Measurements from ENCODE around the gene TMPRSS2. TPM values are rescaled to one million over a fixed set of nuclear protein-coding genes. Genes with fewer than 3 reads are reported as not detected.

Gene TMPRSS2
- total and polyA plus RNA-seq, 12 donors: under 0.01 to 0.61 (median 0.17) TPM; not detected in 7

GRCh38 chr21:41480086-41480690 is 27.8 kb downstream of the TMPRSS2 start:
- H3K4me3 ChIP-seq: no peak overlapping the region
- no peak for TF ChIP-seq CTCF (IDR thresholded peaks at IDR 0.05)
- TF ChIP-seq POLR2A (IDR thresholded peaks at IDR 0.05): no peak
- H3K27ac ChIP-seq: no peak overlapping the region
- DNase-seq: no peak
- no peaks in the 10 kb centered on the region for H3K27me3 ChIP-seq
- intact Hi-C loops (cut with DNase I): no loop called here
- H3K9me3 ChIP-seq (replicated peaks in 1 of 3): no peaks in the 10 kb centered on the region
- H3K36me3 ChIP-seq (replicated peaks in 1 of 2): no peaks in the 10 kb centered on the region
- WGBS, 4 donors: 80 to 84% (median 83%) methylated on average over 16 to 17 of the region's 17 CpGs
- no peaks in the 10 kb centered on the region for H3K4me1 ChIP-seq (replicated peaks in 1 of 2)

GRCh38 chr21:41479686-41480085 is 28.3 kb downstream of the TMPRSS2 start:
- Histone ChIP-seq H3K36me3 (replicated peaks in 1 of 2) (no peaks in the 10 kb centered on the region), H3K27me3 (no peaks in the 10 kb centered on the region), H3K9me3 (replicated peaks in 1 of 3) (no peaks in the 10 kb centered on the region), H3K4me1 (replicated peaks in 1 of 2) (no peaks in the 10 kb centered on the region), H3K4me3 (no peak overlapping the region), H3K27ac (no peak overlapping the region)
- intact Hi-C loops (cut with DNase I): no loop called here
- WGBS, 4 donors: 39 to 58% (median 56%) methylated on average over 2 to 8 of the region's 8 CpGs
- no peak for TF ChIP-seq POLR2A (IDR thresholded peaks at IDR 0.05)
- TF ChIP-seq CTCF (IDR thresholded peaks at IDR 0.05): no peak
- no peak for DNase-seq

- DNase-seq: no peak
- Histone ChIP-seq H3K36me3 (replicated peaks in 1 of 2) (no peaks in the 10 kb centered on the region), H3K27me3 (no peaks in the 10 kb centered on the region), H3K4me3 (no peak overlapping the region), H3K4me1 (replicated peaks in 1 of 2) (no peaks in the 10 kb centered on the region), H3K9me3 (replicated peaks in 1 of 3) (no peaks in the 10 kb centered on the region), H3K27ac (no peak overlapping the region)
- TF ChIP-seq POLR2A (IDR thresholded peaks at IDR 0.05): no peak
- TF ChIP-seq CTCF (IDR thresholded peaks at IDR 0.05): no peak
- intact Hi-C loops (cut with DNase I): no loop called here
- WGBS, 4 donors: 63 to 78% (median 76%) methylated on average over 8 to 11 of the region's 11 CpGs
Observed at GRCh38 chr21:41478319-41479177, 29.4 kb downstream of the TMPRSS2 start.

- H3K36me3 ChIP-seq (replicated peaks in 1 of 2): no peaks in the 10 kb centered on the region
- H3K9me3 ChIP-seq (replicated peaks in 1 of 3): no peaks in the 10 kb centered on the region
- H3K27ac ChIP-seq: no peak overlapping the region
- TF ChIP-seq CTCF (IDR thresholded peaks at IDR 0.05) (no peak), POLR2A (IDR thresholded peaks at IDR 0.05) (no peak)
- H3K4me1 ChIP-seq (replicated peaks in 1 of 2): no peaks in the 10 kb centered on the region
- intact Hi-C loops (cut with DNase I): no loop called here
- no peak for DNase-seq
- H3K4me3 ChIP-seq: no peak overlapping the region
- 21 to 35% (median 32%) methylated on average over 6 to 15 of the region's 15 CpGs for WGBS, 4 donors
- H3K27me3 ChIP-seq: no peaks in the 10 kb centered on the region
Observed at GRCh38 chr21:41477641-41478318, 30.2 kb downstream of the TMPRSS2 start.

Measured in adrenal gland (tissue), 12 donors.